Measurements from ENCODE around the gene TYMP.

TYMP gene

GRCh38 chr22:50530877-50531545 is 1.2 kb upstream of the TYMP start:
- DNase-seq (ENCODE audit: low read depth): peak; percentile 90
- no peak for TF ChIP-seq CTCF (IDR thresholded peaks at IDR 0.05; ENCODE audit: low read length, missing control alignments)
- H3K4me3 ChIP-seq (replicated peaks; ENCODE audit: low read depth, low read length): peak overlapping the region; percentile 62

GRCh38 chr22:50530580-50530876 is 716 bp upstream of the TYMP start:
- peak; percentile 37 for DNase-seq (ENCODE audit: low read depth)
- H3K4me3 ChIP-seq (replicated peaks; ENCODE audit: low read depth, low read length): peak overlapping the region; percentile 62
- TF ChIP-seq CTCF (IDR thresholded peaks at IDR 0.05; ENCODE audit: low read length, missing control alignments): no peak

GRCh38 chr22:50529416-50529896 is 356 bp downstream of the TYMP start:
- DNase-seq (ENCODE audit: low read depth): no peak
- no peak for TF ChIP-seq CTCF (IDR thresholded peaks at IDR 0.05; ENCODE audit: low read length, missing control alignments)
- peak overlapping the region; percentile 62 for H3K4me3 ChIP-seq (replicated peaks; ENCODE audit: low read depth, low read length)

GRCh38 chr22:50528682-50529415 is 963 bp downstream of the TYMP start:
- peak overlapping the region; percentile 62 for H3K4me3 ChIP-seq (replicated peaks; ENCODE audit: low read depth, low read length)
- TF ChIP-seq CTCF (IDR thresholded peaks at IDR 0.05; ENCODE audit: low read length, missing control alignments): no peak
- no peak for DNase-seq (ENCODE audit: low read depth)

GRCh38 chr22:50527921-50528681 is 1.7 kb downstream of the TYMP start:
- TF ChIP-seq CTCF (IDR thresholded peaks at IDR 0.05; ENCODE audit: low read length, missing control alignments): no peak
- no peak for DNase-seq (ENCODE audit: low read depth)
- H3K4me3 ChIP-seq (replicated peaks; ENCODE audit: low read depth, low read length): no peak overlapping the region

- TF ChIP-seq CTCF (IDR thresholded peaks at IDR 0.05; ENCODE audit: low read length, missing control alignments): no peak
- peak; percentile 49 for DNase-seq (ENCODE audit: low read depth)
- H3K4me3 ChIP-seq (replicated peaks; ENCODE audit: low read depth, low read length): peak overlapping the region; percentile 74
Observed at GRCh38 chr22:50526834-50527801, 2.7 kb downstream of the TYMP start.

All from fibroblast of pulmonary artery (primary cell).